Panc1 (cell line): ENCODE data around the gene QKI.

Experiments
- POLR2AphosphoS5 ChIP-seq: IDR thresholded peaks from 2 replicates; pipeline ENCODE4 v1.6.1; 2012; ENCODE audit warnings: mild to moderate bottlenecking, low read depth, low read length, moderate library complexity
- TF ChIP-seq, protein P1 (sequence below): fragments of 450-650 bp; IDR thresholded peaks from 2 replicates; pipeline ENCODE4 v1.5.1; 2017; ENCODE audit warnings: mild to moderate bottlenecking

DNA sequence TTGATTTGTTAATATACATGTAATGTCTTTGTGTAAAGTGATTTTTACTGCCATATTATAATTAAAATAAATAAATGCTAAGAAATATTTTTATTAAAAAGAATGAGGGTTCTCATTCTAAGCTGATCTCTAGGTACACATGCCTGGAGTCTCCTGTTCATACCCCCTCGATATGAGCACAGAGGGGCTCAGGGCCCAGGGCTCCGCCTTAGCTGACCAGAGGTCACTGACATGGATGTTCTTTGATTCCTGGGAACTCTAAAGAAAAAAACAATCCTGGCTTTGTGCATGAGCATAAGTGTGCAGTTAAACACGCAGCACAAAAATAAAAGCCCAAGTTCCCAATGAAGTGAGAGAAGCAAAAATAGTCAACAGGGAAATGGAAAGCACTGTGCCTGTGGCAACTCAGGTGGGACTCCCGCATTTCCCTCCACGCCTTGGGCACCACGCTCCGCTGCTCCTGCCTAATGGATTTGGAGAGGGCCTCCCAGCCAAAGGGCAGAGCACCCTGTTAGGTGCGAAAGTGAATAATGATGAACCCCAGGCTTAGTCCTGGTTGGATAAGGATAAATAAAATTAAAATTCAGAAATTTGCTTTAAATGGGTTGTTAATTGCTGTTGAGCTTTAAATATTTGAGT, 33.3 kb upstream of the QKI start:
- TF ChIP-seq, protein P1, sequence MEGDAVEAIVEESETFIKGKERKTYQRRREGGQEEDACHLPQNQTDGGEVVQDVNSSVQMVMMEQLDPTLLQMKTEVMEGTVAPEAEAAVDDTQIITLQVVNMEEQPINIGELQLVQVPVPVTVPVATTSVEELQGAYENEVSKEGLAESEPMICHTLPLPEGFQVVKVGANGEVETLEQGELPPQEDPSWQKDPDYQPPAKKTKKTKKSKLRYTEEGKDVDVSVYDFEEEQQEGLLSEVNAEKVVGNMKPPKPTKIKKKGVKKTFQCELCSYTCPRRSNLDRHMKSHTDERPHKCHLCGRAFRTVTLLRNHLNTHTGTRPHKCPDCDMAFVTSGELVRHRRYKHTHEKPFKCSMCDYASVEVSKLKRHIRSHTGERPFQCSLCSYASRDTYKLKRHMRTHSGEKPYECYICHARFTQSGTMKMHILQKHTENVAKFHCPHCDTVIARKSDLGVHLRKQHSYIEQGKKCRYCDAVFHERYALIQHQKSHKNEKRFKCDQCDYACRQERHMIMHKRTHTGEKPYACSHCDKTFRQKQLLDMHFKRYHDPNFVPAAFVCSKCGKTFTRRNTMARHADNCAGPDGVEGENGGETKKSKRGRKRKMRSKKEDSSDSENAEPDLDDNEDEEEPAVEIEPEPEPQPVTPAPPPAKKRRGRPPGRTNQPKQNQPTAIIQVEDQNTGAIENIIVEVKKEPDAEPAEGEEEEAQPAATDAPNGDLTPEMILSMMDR, result no peak
- TF ChIP-seq POLR2AphosphoS5, result no peak
